Measurements from ENCODE around the gene SLC15A3. TPM values are rescaled to one million over a fixed set of nuclear protein-coding genes. Genes with fewer than 3 reads are reported as not detected.

The SLC15A3 gene
- total RNA-seq, 1 donor from 2014 or later, result 66.3 TPM

DNA sequence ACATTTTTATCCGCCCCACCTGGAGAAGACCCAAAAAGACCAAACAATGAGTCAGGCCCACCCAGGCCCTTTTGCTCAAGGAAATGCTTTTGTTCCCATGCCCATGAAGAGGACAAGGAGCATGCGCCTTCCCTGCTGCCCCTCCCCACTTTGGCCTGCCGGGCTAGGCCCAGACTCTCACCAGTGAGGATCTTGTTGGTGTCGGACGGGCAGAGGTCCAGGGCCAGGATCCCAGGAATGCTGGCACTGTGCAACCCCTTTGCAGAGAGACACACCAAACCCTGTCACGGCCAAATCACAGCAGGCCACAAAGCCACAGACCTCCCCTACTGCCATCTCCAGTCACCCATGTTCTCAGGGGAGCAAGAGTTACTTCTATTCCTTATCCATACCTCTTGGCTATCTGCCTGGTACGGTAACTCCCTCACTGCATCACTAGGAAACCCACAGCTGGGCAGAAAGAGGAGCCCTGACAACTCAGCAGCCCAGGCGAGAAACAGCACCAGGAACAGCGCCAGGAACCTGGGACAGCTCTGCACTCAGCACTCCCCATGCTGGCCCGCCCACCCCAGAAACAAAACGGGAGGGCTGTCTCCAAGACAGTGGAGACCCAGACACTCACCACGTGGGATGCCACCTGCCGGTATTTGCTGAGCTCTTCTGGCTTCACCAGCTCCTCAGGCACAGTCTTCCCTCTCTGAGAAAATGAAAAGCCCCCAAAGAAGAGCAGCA lies 51.1 kb downstream of the SLC15A3 start:
- Histone ChIP-seq H3K4me1 (ENCODE audit: insufficient read depth, low read length) (peaks cover 8% of the 10 kb centered on the region), H3K27ac (ENCODE audit: low read depth, low read length) (no peak overlapping the region), H3K9me3 (ENCODE audit: insufficient read depth, low read depth, low read length) (no peaks in the 10 kb centered on the region), H3K4me3 (ENCODE audit: insufficient read depth, low read depth, low read length) (no peak overlapping the region), H3K36me3 (ENCODE audit: insufficient read depth, low read length) (peaks cover 53% of the 10 kb centered on the region), H2AFZ (ENCODE audit: low read depth, low read length) (no peak overlapping the region), H3K9ac (ENCODE audit: low read length) (no peak overlapping the region), H3K79me2 (ENCODE audit: insufficient read depth, low read length) (peaks cover 33% of the 10 kb centered on the region), H4K20me1 (ENCODE audit: insufficient read depth, low read length) (peaks cover 72% of the 10 kb centered on the region), H3K27me3 (ENCODE audit: insufficient read depth, low read length) (no peaks in the 10 kb centered on the region), H3K4me2 (ENCODE audit: low read length) (no peak overlapping the region)
- H3K27me3 Mint-ChIP-seq (ENCODE audit: low read depth, unreplicated experiment), result no peaks in the 10 kb centered on the region
- H3K9me3 Mint-ChIP-seq (ENCODE audit: unreplicated experiment), result no peaks in the 10 kb centered on the region
- TF ChIP-seq CTCF (IDR thresholded peaks at IDR 0.05; ENCODE audit: insufficient read depth, low read depth, low read length), result no peak
- TF ChIP-seq EZH2 (IDR thresholded peaks at IDR 0.05; ENCODE audit: insufficient read depth, low read length), result no peak
- DNase-seq (ENCODE audit: low read depth) (no peak), FAIRE-seq (no peak)
- H3K36me3 Mint-ChIP-seq (ENCODE audit: low read depth, unreplicated experiment), result peaks cover 7% of the 10 kb centered on the region
- H3K4me1 Mint-ChIP-seq (ENCODE audit: low read depth, unreplicated experiment), result peaks cover 12% of the 10 kb centered on the region
- no peak overlapping the region for H3K4me3 Mint-ChIP-seq (ENCODE audit: unreplicated experiment)
- H3K27ac Mint-ChIP-seq (ENCODE audit: unreplicated experiment), result no peak overlapping the region

GRCh38 chr11:60899977-60900376 lies 52.0 kb downstream of the SLC15A3 start:
- no peak overlapping the region for H3K27ac Mint-ChIP-seq (ENCODE audit: unreplicated experiment)
- no peak overlapping the region for H3K27ac ChIP-seq (ENCODE audit: low read depth, low read length)
- H3K27me3 ChIP-seq (ENCODE audit: insufficient read depth, low read length), result no peaks in the 10 kb centered on the region
- peaks cover 1% of the 10 kb centered on the region for H3K4me1 ChIP-seq (ENCODE audit: insufficient read depth, low read length)
- TF ChIP-seq CTCF (IDR thresholded peaks at IDR 0.05; ENCODE audit: insufficient read depth, low read depth, low read length) (no peak), EZH2 (IDR thresholded peaks at IDR 0.05; ENCODE audit: insufficient read depth, low read length) (no peak)
- H3K9me3 Mint-ChIP-seq (ENCODE audit: unreplicated experiment), result no peaks in the 10 kb centered on the region
- no peak overlapping the region for H3K4me3 ChIP-seq (ENCODE audit: insufficient read depth, low read depth, low read length)
- H3K27me3 Mint-ChIP-seq (ENCODE audit: low read depth, unreplicated experiment), result no peaks in the 10 kb centered on the region
- H2AFZ ChIP-seq (ENCODE audit: low read depth, low read length), result no peak overlapping the region
- FAIRE-seq, result no peak
- peaks cover 59% of the 10 kb centered on the region for H3K36me3 ChIP-seq (ENCODE audit: insufficient read depth, low read length)
- H3K4me3 Mint-ChIP-seq (ENCODE audit: unreplicated experiment), result no peak overlapping the region
- peaks cover 68% of the 10 kb centered on the region for H4K20me1 ChIP-seq (ENCODE audit: insufficient read depth, low read length)
- H3K4me2 ChIP-seq (ENCODE audit: low read length), result no peak overlapping the region
- peaks cover 25% of the 10 kb centered on the region for H3K79me2 ChIP-seq (ENCODE audit: insufficient read depth, low read length)
- H3K9ac ChIP-seq (ENCODE audit: low read length), result no peak overlapping the region
- H3K36me3 Mint-ChIP-seq (ENCODE audit: low read depth, unreplicated experiment), result peaks cover 11% of the 10 kb centered on the region
- H3K4me1 Mint-ChIP-seq (ENCODE audit: low read depth, unreplicated experiment), result peaks cover 7% of the 10 kb centered on the region
- H3K9me3 ChIP-seq (ENCODE audit: insufficient read depth, low read depth, low read length), result no peaks in the 10 kb centered on the region
- DNase-seq (ENCODE audit: low read depth), result no peak

Measured in astrocyte (in vitro differentiated cells and primary cell).